Stimulated activated naive CD4-positive, alpha-beta T cell (primary cell): ENCODE results near the gene APBA3.
A peak's percentile ranks its signal among the peaks of the same experiment; 100 is the strongest.

ENCODE experiments used
- DNase-seq, 6 experiments: peaks; one replicate each; lab custom pipeline; 2025; lab: John Stamatoyannopoulos, UW

Gene APBA3

GRCh38 chr19:3788996-3789778, 27.7 kb upstream of the APBA3 start:
- DNase-seq: no peak

- DNase-seq: peak in 1 of 6 experiments; percentile 38
These were observed 24.7 kb upstream of the APBA3 start, which contains the start of gene MATK for GRCh38 chr19:3785938-3786824. Gene MATK, minus strand, starts transcription at chr19:3786381. Its CDS starts 1,246 bp downstream, at chr19:3785135.

GRCh38 chr19:3785451-3785937, 24.0 kb upstream of the APBA3 start:
- DNase-seq: peak in 1 of 6 experiments; percentile 38

DNA sequence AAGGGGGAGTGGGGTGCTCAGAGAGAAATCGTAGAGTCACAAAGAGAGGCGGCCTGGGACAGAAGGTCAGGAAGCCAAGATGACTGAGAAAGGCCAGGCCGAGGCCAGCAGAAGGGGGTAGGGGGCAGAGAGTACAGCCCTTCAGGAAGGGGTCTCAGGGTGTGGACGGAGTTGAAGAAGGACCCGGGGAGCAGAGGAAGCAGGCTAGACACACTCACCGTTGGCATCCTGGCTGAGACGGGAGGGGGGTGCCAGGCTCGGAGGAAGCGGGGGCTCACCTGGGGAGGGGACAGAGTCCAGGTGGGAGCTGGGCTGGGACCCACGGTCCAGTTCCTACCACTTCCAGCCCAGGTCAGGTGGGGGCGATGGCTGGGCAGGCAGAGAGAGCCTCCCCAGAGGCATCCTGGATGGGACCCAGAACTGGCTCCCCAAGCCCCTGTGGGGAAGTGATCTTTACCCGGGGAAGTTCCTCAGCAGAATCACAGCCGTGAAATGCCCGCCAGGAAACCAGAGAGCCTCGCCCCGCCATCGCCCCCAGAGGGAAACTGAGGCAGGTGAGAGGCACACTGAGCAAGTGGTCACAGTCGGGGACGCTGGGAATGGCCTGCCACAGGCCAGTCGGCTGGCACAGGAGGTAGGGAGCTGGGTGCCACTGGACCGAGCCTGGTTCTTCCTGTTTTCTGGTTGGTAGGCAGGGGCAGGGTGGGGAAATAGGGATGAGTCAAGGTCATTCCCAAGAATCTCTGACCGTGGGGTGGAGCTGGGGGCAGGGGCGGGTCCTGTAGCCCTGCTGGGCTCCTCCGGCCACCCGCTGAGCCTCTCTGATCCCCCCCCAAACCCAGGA, 23.3 kb upstream of the APBA3 start:
- DNase-seq: peak in 1 of 6 experiments; percentile 9

DNA sequence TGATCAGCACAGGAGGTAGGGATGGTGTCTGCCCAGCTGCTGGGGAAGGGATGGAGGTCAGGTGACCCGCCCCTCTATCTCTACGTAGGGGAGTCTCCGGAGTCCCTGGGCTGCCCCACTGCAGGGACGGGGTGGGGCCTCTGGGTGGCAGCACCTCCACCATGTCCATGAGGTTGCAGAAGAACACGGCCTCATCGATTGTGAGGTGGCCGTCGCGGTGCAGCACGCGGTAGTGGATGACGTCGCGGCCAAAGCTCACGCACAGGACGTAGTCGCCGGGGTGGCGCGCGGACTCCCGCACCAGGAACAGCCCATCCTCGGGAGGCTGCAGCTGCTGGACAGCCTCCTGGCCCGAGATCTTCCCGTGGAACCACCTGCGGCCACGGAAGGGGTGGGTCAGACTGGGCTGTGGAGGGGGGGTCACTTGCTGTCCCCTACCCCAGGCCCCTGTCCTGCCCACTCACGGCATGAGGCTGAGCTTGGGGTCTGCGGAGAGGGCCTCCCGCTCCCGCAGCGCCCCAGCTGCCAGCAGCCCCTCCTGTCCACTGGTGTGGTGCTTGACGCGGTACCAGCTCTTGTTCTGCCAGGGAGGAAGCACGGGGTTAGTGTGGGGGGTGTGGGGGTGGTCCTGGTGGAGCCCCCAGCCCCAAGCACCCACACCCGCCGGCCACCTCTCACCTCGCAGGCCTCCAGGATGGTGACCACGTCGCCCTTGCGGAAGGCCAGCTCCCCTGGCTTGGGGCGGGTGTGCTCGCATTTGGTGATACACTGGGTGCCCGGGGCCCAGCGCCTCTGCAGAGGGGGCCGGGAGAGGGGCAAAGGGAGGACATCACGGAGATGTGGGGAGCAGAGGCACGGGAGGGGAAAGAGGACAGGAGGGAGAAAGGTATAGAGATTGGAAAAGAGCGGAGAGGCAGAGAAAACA, 22.4 kb upstream of the APBA3 start:
- DNase-seq: peak in 4 of 6 experiments; percentile 9 to 47 (median 25)

- DNase-seq: no peak
These were observed 21.4 kb upstream of the APBA3 start for GRCh38 chr19:3782903-3783302.

DNA sequence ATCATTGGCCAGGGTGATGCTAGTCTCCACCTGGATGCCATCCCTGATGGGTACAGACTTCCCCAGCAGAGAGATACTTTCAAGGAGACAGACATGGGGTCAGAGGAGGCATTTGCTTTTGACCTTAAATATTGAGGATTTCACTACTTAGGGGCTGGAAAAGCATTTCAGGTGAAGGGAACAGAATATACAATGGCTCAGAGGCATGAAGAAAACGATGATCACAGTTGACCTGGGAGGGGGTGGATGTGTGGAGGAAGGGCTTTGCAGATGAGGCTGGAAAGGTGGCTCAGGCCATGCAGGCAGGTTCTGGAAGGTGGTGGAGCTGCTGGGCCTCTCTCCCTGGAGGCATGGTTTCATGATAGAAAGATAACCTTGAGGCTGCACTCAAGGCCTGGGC, 20.8 kb upstream of the APBA3 start:
- DNase-seq: no peak

GRCh38 chr19:3781603-3782002, 20.1 kb upstream of the APBA3 start:
- DNase-seq: no peak

DNA sequence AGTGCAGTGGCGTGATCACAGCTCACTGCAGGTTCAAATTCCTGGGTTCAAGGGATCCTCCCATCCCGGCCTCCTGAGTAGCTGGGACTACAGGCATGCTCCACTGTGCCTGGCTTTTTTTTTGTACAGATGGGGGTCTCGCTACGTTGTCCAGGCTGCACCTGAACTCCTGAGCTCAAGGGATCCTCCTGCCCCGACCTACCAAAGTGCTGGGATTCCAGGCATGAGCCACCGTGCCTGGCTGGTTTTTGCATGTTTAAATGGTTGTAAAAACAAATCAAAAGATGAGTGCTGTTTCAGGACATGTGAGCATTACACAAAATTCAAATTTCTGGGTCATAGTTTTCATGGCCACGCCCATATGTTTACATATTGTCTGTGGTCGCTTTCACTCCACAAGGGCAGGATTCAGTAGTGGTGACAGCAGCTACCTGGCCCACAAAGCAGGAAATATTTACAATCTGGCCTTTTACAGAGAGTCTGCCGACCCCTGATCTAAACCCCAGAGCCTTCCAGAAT, 19.4 kb upstream of the APBA3 start:
- DNase-seq: no peak

- no peak for DNase-seq
These were observed 17.6 kb upstream of the APBA3 start for GRCh38 chr19:3778899-3779723.

GRCh38 chr19:3778104-3778867, 16.8 kb upstream of the APBA3 start:
- no peak for DNase-seq

GRCh38 chr19:3776479-3777040, 15.1 kb upstream of the APBA3 start:
- no peak for DNase-seq

DNA sequence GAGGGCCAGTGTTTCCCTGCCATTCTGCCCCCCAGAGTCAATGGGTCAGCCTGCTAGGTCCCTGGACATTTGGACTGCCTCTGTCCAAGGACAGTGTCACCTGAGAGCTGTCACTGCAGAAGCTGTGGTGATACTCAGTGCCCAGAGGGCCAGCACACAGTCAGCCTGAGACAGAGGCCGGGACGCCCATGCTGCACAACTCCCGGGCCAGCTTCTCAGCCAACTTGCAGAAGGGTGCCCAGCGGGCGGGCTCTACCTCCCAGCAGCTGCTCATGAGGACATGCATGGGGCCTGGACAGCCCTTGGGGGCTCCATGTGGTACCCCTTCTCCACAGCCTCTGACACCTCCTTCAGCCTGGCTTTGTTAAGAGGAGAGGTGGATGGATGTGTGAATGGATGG, 14.3 kb upstream of the APBA3 start:
- DNase-seq: no peak

GRCh38 chr19:3775374-3775711, 13.9 kb upstream of the APBA3 start:
- DNase-seq: no peak

GRCh38 chr19:3774621-3775373, 13.3 kb upstream of the APBA3 start:
- no peak for DNase-seq

DNA sequence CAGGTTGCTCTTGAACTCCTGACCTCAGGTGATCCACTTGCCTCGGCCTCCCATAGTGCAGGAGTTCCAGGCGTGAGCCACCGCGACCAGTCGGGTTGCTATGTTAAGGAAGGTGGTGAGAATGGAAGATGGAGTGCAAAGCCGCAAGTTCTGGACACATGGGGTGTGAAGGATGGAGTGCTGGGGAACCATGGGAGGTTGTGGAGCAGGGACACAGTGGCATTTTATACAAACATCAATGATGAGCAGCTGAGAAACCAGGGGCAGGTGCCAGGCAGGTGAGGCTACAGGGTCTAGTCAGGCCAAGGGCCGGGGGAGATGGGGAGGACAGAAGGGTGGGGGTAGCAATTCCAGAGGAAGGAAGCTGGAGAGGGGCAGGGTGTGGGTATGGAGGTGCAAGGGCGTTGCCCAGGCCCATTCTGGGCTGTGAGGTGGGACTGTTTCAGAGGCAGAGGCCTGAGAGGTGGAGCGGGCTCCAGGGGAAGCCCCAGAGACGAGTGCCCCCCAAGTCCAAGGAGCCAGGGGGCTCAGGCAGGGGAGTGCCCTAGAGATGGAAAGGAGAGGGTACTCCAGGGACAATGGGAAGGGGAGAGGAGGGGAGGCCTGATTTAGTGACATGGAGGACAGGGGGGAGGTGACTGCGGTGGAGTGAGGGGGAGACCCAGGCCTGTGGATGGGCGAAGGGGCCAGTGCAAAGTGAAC, 12.5 kb upstream of the APBA3 start:
- DNase-seq: no peak

DNA sequence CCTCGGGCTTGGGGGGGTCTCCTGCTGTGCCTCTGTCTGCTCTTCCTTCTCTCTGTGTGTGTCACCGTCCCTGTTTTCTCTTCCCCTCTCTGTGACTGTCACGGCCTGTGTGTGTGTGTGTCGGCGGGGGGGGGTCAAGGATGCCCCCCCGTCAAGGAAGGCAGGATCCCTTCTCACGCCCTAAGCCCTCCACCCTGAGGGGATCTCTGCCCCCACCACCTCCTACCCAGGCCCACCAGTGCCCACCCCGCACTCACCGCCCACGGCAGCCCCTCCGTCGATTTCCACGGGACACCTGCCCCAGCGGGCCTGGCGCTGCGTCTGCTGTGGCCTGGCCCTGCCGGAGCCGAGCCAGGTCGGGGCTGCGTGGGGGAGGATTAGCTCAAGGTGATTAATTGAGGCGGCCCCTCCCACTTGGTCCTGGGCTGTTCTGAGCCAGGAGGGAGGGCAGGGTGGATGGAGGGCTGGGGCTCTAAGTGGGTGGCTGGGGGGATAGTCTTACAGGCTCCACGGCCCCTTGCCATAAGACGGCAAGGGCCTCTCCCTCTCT, 10.5 kb upstream of the APBA3 start, which contains the start of gene RAX2:
RAX2 (minus strand) TSS at position 323 of the 550 bp plus-strand sequence. CDS start 486 bp downstream, outside the sequence.
- no peak for DNase-seq
